ENCODE measurements around the gene MLKL. TPM values are rescaled to one million over a fixed set of nuclear protein-coding genes. Genes with fewer than 3 reads are reported as not detected.
"Not testable (repeated sequence)": the region's sequence is repeated elsewhere in the genome, so short reads cannot be mapped to it uniquely, and the experiment has no call there.

Gene MLKL
- polyA plus RNA-seq, 5 donors, result 4.7 to 6.0 (median 5.9) TPM

DNA sequence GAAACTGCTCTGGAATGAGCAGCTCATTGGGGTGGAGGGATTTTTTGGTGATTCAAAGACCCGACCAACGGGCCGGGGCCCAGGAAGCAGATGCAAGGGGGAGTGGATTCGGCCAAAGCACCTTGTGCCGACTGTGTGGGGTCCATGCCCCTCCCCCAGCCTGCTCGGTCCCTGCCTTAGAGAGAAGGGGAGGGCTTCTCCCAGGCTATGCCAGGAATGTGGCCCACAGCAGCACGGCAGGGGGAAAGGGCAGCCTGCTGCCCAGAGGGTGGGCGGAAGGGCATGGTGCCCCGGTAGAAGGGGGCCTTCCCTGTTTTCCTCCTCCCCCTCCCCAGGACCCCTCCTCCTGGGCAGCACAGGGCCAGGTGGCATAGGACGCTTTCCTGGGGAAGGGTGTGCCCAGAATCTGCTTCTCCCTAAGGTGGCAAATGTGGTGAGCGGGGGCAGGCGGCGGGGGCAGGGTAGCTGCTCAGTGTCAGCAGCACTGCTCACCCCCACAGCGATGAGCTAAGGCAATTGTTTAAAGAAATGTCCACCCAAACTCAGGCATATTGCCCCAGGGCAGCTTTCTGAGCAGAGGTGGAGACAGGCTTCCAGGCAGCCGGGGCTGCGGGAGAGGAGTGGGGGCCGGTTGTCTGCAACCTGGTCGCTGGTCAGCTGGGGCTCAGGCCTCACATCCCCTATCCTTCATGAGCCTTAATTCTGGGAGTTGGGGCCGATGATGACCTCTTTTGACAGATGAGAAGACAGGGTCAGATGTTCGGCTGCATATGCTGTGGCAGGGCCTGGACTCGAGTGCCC, 33.9 kb upstream of the MLKL start:
- no peak for DNase-seq

DNA sequence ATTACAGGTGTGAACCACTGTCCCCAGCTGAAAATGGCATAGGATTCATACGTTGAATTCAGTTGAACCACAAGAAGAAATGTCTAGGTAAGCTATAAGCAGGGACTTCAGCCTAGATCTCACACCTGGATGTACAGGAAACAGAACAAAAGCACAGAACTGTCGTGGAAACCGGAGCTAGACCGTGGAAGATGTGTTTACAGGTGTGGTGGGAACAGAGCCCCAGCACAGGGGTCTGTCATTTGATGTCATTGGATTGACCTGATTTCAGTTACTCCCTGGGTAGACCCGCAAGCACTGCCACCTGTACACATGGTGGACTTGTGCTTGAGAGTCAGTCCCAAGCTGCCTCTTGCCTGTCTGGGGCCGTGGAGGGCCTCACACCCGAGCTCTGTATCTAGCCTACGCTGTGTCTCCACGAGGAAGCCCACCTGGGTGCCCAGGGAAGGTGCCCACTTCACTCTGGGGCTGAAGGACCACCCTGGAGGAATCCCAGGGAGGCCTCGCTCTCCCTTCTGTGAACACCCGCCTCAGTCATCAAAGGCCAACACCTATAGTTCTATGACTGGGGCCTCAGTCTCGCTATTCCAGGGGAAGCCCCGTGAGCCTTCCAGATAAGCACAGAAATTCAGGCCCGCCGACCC, 32.2 kb upstream of the MLKL start:
- no peak for DNase-seq

DNA sequence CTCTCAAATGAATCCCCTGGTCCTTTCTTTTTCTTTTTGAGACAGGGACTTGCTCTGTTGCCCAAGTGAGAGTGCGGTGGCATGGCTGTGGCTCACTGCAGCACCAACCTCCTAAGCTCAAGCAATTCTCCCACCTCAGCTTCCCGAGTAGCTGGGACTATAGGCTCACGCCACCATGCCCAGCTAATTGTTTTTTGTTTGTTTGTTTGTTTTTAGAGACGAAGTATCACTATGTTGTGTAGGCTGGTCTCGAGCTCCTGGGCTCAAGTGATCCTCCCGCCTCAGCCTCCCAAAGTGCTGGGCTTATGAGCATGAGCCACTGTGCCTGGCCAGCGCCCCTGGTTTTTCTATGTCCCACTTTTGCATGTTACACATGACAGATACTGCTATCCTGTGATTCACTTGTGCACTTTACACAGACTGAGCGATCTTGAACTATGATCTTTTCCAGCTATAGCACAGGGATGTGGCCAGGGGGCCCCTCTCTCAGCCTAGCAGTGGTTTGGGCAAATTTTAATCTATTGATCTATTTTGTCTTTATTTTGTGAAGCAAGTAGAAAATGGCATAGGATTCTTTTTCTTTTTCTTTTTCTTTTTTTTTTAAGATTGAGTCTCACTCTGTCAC, 31.3 kb upstream of the MLKL start:
- no peak for DNase-seq

DNA sequence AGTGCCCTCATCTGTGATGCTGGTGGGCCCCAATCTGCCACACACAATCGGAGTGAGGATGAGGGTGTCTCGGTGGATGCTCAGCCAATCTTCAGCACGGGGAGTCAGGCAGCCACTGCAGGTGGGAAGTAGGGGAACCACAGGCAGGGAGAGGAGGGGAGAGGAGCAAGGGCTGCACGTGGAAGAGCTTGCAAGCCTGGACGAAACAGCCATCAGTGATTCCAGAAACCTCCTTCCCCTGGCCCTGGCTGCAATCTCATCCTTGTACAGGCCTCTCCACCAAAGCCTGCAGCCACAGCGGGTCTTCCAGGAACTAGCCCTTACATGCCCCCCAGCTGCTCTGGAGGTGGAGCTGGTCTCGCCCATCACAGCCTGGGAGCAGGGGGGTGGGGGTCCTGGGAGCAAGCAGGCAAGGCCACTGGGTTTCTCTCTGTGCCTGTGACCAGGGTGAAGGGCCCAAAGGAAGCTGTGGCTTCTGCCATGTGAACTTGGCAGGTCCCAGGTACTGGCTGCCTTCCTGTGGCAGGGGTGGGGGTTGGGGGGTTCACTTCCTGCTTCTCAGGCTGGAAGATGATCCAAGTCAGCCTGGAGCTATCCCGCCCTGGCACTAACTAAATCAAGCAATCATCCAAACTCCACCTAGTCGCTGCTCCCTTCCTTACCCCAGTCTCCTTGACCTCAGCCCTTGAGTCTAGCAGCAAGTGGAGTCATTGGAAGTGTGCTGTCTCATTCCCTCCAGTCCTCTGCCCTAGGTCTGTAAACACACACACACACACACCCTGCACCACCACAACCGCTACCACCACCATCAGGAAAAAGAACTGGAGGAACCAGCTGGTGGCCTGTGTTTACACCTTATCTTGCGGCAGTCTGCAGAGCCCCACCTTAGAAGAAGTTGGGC, 29.4 kb upstream of the MLKL start:
- no peak for DNase-seq

DNA sequence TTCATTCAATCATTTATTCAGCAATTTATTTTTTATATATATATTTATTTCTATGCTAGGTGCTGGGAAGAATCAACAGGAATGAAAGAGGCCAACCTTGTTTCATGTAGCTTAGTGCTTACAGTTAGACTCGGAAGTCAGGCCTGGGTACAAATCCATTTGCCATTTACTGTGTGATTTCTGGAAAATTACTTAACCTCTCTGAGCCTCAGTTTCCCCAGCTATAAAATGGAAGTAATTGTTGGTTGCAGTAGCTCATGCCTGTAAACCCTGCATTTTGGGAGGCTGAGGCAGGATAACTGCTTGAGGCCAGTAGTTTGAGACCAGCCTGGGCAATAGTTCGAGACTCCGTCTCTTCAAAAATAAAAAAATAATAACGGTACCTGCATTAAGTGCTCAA, 27.2 kb upstream of the MLKL start:
- DNase-seq, result no peak

DNA sequence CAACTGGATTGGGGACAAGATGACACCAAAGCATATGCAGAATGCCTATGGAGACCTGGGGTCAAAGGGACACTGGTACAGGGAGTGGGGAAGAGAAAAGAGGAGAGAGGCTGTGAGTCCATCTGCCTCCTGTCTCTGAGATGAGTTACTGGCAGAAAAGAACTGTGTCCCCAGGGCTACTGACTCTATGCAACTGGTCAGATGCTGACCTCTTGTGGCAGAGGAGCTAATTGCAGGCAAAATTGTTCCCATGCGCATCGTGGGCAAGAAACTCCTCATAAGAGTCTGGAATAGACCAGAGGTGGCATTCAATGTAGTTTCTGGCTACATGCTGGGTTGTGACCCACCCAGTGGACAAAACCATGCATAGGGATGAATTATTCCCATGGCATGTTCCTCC, 26.1 kb upstream of the MLKL start:
- no peak for DNase-seq

DNA sequence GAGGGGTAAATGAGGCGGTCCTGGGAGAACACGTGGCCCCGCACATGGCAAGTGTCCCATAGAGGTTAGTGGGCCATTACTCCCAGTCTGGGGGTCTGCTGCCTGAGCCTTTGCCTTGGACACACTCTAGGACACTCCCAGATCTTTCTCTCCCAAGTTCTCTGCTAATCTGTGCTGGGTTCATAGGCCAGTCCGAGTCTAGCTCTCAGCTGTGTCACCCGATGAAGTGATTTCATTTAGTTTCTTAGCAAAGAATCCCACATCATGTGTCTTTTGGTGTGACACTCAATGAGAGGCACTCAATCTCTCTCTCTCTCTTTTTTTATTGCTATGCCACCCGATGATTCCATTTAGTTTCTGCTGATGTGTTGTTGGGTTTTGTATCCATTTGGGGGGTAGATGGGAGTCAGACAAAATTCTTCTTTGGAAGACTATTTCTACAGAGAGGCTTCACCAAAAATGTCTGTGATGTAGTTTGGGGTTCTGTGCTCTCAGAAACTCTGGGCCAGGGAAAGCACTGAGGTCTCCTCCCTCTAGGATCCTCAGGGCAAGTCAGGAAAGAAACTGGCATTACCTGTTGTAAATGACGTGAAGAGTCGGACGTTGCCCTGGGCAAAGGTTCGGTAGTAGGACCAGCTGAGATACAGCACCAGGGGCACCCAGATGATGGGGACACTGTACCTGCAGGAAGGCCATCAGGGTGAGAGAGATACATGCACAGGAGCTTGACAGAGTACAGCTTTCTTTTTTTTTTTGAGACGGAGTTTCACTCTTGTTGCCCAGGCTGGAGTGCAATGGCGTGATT, 25.2 kb upstream of the MLKL start:
- no peak for DNase-seq

DNA sequence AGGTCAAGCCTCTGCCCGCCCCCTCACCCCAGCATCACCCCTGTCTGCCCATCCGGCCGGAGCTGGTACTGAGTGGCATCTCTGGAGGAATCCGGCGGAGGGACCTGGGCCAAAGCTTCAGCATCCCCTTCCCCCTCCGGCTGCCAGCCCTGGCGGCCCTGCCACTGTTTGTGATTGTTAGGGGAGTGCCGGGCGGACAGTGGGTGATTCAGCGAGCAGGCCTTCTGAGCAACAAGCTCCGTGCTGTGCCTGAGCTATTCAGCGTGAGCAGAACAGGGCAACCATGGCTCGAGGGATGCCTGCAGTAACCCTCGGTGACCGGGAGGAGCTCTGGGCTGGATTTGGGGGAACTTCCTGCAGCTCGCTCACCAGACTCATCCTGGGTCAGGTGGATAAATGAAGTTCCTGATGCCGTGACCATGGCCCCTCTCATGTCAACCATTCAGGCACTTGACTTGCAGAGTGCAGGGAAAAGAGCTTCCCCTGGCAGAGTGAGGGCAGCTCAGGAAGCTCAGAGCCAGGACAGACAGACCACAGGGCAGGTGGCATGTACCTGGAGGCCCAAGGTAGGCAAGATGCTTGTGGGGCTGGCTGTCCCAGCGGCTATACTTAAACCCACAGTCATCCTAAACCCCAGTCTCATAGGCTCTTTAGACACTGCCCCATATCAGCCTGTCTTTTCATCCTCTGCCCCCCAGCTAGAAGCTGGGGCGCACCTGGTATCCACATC, 24.3 kb upstream of the MLKL start:
- DNase-seq, result no peak

DNA sequence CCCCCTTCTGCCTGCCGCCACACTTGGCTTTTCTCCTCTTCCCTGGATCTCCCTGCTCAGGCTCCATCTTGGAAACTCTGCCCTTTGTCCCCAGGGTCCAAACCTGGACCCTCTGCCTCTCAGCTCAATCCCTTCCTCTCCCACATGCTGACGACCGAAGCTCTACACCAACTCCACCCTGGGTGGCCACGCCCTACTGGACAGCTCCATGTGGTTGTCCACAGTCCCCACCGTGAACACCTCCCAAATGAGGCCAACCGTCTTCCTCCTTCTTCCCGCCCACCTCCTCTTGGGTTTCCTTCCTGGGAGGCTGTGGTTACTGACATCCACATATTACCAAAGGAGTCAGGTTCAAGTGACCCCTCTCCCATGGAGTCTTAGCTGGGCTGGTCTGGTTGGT, 22.6 kb upstream of the MLKL start:
- no peak for DNase-seq

DNA sequence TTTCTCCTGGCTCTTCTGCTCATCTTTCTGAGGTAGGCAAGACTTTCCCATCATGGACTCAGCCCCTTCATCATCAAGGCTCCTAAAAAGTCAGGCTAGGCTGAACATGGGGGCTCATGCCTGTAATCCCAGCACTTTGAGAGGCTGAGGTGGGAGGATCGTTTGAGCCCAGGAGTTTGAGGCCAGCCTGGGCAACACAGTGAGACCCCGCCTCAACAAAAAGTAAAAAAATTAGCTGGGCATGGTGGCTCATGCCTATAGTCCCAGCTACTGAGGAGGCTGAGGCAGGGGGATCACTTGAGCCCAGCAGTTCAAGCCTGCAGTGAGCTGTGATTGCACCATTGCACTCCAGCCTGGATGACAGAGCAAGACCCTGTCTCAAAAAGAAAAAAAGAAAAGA, 21.5 kb upstream of the MLKL start:
- DNase-seq, result not testable (repeated sequence)

DNA sequence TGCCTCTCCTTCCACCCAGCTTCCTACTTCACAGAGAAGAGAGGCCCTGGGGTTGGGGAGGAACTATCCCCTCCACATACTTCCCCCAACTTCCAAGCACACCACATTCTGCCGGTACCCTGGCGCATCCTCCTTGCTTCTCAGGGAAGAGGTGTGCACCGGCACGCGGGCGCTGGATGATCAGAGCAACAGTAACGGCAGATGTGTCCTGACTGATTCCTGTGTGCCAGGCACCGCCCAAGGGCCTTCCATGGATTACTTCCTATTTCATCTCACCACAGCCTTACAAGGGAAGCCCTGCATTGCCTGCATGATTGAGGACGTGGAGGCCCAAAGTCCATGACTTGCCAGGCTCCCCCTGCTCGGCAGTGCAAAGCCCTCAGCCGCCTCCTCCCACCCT, 21.1 kb upstream of the MLKL start:
- DNase-seq, result no peak

DNA sequence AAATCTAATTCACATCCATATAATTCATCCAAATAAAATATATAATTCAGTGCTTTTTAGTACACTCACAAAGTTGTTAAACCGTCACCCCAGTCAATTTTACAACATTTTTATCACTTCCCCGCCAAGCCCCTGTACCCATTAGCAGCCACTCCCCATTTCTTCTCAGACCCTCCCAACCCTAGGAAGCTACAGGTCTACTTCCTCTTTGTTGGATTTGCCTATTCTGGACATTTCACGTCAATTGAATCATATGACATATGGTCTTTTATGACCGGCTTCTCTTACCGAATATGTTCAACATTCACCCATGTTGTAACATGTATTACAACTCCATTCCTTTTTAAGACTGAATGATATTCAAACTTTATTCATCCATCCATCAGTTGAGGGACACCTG, 19.9 kb upstream of the MLKL start:
- DNase-seq, result no peak

DNA sequence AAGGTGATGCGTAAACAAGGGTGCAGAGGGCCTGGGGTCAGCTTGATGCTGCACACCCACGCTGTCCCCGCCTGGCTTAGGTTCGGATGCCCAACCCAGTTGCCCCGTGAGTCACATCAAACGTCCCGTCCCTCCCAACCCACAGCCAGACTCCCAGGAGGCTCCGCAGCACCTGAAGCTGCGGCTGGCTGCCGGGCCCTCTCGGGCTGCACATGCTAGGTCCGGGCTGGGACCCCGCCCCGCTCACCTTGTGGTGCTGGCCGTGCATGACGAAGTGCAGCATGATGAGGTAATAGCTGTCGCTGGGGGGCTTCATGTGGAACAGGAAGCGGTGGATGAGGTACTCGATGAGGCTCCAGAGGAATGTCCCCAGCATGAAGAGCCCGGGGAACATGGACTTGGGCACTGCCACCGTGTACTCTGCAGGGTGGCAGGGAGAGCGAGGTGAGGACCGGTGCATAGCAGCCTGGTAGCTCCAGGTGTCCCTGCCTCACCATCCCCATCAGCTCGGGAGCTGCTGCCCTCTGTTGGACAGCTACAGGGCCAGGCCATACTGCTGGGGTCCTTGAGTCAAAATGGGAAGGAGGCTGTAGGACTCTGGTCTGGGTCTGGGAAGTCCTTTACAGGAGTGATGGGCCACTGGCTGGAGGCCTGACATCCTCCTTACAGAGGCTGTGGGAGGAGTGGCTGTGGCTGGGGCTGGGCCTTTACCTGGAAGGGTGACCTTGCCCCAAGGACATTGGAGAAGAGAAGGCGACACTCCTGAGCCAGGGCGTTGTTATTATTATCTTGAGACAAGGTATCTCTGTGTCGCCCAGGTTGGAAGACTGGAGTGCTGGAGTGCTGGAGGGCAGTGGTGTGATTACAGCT, 18.3 kb upstream of the MLKL start:
- no peak for DNase-seq

DNA sequence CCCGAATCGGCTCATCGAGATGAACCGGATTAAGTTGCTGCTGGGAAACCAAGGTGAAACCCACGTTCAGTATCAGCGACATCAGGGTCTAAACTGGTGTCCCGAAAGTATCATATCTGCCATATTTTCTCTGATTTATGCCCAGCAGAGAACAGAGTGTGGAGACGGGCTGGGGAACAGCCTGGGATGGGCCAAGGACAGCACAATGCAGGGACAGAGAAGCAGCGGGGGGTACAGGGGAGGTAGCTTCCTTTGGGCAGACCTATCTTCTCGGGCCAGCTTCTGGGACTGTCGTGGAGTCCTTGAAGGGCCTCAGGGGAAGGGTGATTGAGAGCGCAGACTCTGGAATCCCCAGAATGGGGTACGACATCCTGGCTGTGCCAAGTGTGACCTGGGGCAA, 17.5 kb upstream of the MLKL start:
- no peak for DNase-seq

DNA sequence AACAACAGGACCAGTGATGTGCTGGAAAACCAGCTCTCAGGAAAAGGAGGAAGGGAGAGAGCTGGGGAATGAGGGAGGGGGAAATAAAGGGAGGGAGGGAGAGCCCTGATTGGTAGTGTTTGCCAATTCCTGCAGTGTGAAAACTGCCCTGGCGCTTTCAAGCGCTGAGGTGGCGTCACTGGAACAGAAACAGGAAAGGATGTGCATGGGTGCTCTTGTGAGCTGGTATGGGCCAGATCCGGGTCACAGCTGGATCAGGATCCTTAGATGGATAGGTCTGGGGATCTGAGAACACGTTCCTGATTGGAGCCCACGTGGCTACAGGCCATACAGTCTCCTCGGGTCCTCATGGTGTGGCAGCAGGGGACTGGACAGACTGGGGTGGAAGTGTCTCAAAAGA, 16.7 kb upstream of the MLKL start:
- DNase-seq, result no peak

DNA sequence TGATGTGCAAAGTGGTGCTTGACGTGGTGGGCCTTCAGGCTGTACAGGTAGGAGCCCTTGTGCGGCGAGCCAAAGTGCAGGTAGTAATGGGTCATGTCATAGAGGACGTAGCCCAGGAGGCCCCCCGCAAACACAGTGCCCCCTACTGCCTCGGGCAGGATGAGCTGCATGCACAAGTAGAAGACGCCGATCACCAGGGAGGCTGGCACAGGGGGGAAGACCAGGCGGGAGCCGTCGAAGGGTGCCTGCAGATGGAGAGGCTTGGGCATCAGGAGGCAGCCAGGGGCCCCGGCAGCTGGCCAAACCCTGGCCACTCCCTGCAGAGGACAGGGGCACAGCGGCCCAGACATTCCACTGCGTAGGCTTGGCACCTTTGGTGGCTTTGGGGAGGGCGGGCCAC, 15.7 kb upstream of the MLKL start:
- DNase-seq, result no peak

DNA sequence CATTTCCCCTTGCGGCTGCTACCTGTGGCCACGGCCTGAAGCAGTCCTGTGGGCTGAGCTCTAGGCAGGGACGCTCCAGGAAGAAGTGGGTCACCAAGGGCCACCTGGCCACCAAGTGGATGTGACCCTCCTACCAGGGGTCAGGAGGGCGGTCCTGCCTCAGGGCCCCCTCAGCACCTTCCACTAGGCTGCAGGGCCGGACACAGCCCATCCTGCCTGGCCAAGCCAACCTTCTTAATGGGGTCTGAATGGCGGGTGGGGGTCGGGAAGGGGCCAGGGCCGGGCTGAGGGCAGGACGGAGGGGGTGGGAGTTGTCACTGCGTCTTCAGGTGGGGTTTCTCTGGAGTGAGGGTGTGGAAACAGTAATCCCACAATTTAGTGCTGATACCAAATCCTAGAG, 13.2 kb upstream of the MLKL start:
- no peak for DNase-seq

DNA sequence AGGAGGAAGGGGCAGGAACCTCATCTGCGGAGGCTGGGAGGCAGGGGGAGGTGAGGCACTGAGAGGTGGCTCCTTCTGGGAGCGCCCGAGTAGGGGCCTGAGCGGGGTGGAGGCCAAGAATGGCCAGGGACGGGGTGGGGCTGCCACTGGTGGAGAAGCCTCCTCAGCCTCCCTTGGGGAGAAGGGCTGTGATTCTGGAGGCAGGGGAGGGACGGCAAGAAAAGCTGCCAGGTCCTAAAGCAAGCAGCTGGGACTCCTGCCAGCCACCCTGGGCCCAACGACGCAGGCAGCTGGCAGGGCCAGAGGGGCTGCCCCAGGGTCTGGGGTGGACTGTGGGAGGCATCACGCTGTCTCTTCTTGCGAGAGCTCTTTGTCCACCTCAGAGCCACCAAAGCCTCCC, 12.7 kb upstream of the MLKL start:
- no peak for DNase-seq

DNA sequence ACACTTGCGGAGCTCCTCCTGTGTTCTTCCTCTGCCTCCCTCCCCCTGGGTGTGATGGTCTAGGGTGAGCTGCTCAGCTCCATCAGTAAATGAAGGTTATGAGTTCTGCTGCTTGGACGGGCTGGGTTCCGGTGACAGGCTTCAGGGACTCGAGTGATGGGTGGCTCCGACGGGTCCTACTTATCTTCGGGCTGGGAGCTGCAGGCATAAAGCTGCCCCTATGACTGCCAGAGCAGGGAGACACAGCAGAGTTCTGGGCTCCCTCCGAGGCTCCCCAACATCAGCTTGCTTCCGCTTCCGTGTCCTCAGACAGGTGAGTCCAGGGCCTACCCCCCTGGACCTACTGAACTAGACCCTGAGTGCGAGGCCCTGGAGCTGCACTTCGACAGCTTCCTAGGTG, 11.3 kb upstream of the MLKL start:
- DNase-seq, result no peak

DNA sequence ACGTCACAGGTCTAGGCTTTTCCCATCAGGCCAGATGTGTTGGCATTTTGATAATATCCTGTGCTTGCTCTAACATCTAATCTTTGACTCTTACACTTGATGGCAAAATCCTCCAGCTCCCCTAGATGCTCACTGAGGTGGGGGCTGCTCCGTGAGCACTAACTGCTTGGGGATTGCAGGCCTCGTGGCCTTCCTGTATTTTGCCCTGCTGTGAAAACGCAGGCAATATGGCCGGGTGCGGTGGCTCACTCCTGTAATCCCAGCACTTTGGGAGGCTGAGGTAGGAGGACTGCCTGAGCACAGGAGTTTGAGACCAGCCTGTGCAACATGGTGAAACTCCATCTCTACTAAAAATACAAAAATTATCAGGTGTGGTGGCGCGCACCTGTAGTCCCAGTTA, 9.7 kb upstream of the MLKL start:
- no peak for DNase-seq

Data from right lung (tissue), 5 donors.